Motor neuron (in vitro differentiated cells): ENCODE data around the gene RRAGB. TPM values are rescaled to one million over a fixed set of nuclear protein-coding genes. Genes with fewer than 3 reads are reported as not detected.
"Not testable (repeated sequence)": the region's sequence is repeated elsewhere in the genome, so short reads cannot be mapped to it uniquely, and the experiment has no call there.

Experiments used
- ATAC-seq, 8 experiments: fragments of 200-7000 bp; cut with Tn5 transposase; replicated peaks in 6 of 8; 2 replicates each; pipeline ENCODE4 v1.8.0; 2021; ENCODE audit warnings: mild to moderate bottlenecking in 8 of 8, moderate library complexity in 8 of 8
- H3K27ac ChIP-seq, 2 donors: fragments of 250-450 bp; sonication (Bioruptor Pico); 2 replicates each; pipeline ENCODE4 v1.9.0; 2021; ENCODE audit warnings: antibody characterized with exemption in 2 of 2, mild to moderate bottlenecking in 2 of 2, moderate library complexity in 1 of 2
- H3K4me1 ChIP-seq, 2 donors: fragments of 250-450 bp; sonication (Bioruptor Pico); replicated peaks in 1 of 2; 2 replicates each; pipeline ENCODE4 v1.6.1; 2021; ENCODE audit warnings: antibody characterized with exemption in 2 of 2, mild to moderate bottlenecking in 2 of 2, moderate library complexity in 1 of 2
- H3K4me3 ChIP-seq, 5 donors: fragments of 250-450 bp; sonication (Bioruptor Pico); 2 replicates each; pipeline ENCODE4 v1.9.0; 2021; ENCODE audit warnings: antibody characterized with exemption in 5 of 5, mild to moderate bottlenecking in 5 of 5, moderate library complexity in 4 of 5
- WGBS, 10 experiments: fragments of 450-650 bp; shearing (Covaris generic); methylation state at CpG; one replicate each; pipeline ENCODE4 v1.0.0; 2022; 5-methylcytosine and 5-hydroxymethylcytosine counted together
- in situ Hi-C, 9 experiments: fragments of 400-800 bp; cut with MboI; loops; one replicate each; pipeline ENCODE4 v1.15.0; 2021; ENCODE audit warnings: low sequenced_read_pairs in 9 of 9, low pct_unique_long_range_greater_than_20kb in 2 of 9; ENCODE audit not compliant: unreplicated experiment in 9 of 9
- total RNA-seq, 8 experiments: library from RNA; unstranded; fragments of 300-600 nt; gene quantifications; 2 replicates each; pipeline versions ENCODE4 v1.2.3 to v1.2.4, GENCODE V29; 2022

Gene RRAGB
- total RNA-seq, 8 experiments from 2014 or later = 19.0 to 41.9 (median 27.2) TPM

GRCh38 chrX:55716937-55717336 is 612 bp upstream of the RRAGB start:
- in situ Hi-C loops = no loop called here

DNA sequence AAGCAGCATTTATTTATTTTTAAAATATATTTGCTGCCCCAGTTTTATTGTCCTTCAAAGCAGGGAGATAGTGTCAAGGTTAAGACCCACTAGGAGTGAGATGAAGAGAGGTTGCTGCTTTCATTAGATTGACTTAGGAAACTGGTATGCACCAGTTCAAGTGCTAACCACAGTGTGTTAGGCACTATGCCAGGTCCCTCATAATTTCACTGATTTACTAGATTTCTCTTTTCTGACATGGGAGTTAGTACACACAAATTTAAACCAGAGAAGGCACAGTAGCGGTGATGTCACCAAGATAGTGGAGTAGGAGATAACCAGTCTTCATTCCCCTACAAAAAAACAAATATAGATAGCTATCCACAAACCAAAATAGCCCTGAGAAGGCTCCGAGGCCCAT is 14.3 kb downstream of the RRAGB start:
- no peaks in the 10 kb centered on the region for H3K4me1 ChIP-seq
- H3K4me3 ChIP-seq = no peak overlapping the region
- H3K27ac ChIP-seq = no peak overlapping the region
- in situ Hi-C loops = no loop called here
- no peak for ATAC-seq
- WGBS, 10 experiments = 40 to 100% (median 100%) methylated on average over 1 to 2 of the region's 2 CpGs; no CpG with 5 or more reads in 4 of the 10 experiments

More at GRCh38 chrX:55716937-55717336, 612 bp upstream of the RRAGB start:
- ATAC-seq = no peak
- H3K4me1 ChIP-seq = no peaks in the 10 kb centered on the region
- whole genome bisulfite sequencing, 10 experiments = 31 to 80% (median 44%) methylated on average over 1 to 3 of the region's 3 CpGs; no CpG with 5 or more reads in 7 of the 10 experiments
- no peak overlapping the region for H3K27ac ChIP-seq
- peak overlapping the region in 3 of 5 donors; percentile 55 to 67 (median 58) for H3K4me3 ChIP-seq

GRCh38 chrX:55738969-55739368 is 21.4 kb downstream of the RRAGB start:
- no peak for ATAC-seq
- no peak overlapping the region for H3K4me3 ChIP-seq
- H3K27ac ChIP-seq = no peak overlapping the region
- H3K4me1 ChIP-seq = no peaks in the 10 kb centered on the region
- in situ Hi-C loops = no loop called here
- 43 to 100% methylated on average over 1 to 4 of the region's 4 CpGs; no CpG with 5 or more reads in 8 of the 10 experiments for WGBS, 10 experiments

- in situ Hi-C loops = no loop called here
- no peak overlapping the region for H3K4me3 ChIP-seq
- 69% methylated on average over 2 of the region's 2 CpGs; no CpG with 5 or more reads in 9 of the 10 experiments for whole genome bisulfite sequencing, 10 experiments
- H3K27ac ChIP-seq = no peak overlapping the region
- no peak for ATAC-seq
- no peaks in the 10 kb centered on the region for H3K4me1 ChIP-seq
These were observed 25.1 kb downstream of the RRAGB start for GRCh38 chrX:55742649-55743048.

GRCh38 chrX:55748463-55748862 is 30.9 kb downstream of the RRAGB start:
- no CpG with 5 or more reads among the region's 24 CpGs for WGBS, 10 experiments
- ATAC-seq, in situ Hi-C loops, H3K4me1 ChIP-seq, H3K4me3 ChIP-seq, H3K27ac ChIP-seq: not testable (repeated sequence)

DNA sequence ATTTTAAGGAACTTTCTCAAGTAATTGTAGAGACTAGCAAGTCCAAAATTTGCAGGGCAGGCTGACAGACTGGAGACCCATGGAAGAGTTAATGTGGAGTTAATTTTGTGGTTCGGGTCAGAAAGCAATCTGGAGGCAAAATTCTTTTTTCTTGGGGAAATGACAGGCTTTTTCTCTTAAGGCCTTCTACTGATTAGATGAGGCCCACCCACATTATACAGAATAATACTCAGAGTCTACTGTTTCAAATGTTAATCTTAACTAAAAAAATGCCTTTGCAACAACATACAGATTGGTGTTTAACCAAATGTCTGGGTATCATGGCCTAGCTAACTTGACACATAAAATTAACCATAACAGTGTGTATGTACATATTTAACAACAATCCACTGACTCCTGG is 32.7 kb downstream of the RRAGB start:
- in situ Hi-C loops = no loop called here
- Histone ChIP-seq H3K27ac (no peak overlapping the region), H3K4me3 (no peak overlapping the region), H3K4me1 (no peaks in the 10 kb centered on the region)
- ATAC-seq = no peak
- 38 to 100% (median 100%) methylated on average over 1 of the region's 1 CpG; no CpG with 5 or more reads in 7 of the 10 experiments for WGBS, 10 experiments

DNA sequence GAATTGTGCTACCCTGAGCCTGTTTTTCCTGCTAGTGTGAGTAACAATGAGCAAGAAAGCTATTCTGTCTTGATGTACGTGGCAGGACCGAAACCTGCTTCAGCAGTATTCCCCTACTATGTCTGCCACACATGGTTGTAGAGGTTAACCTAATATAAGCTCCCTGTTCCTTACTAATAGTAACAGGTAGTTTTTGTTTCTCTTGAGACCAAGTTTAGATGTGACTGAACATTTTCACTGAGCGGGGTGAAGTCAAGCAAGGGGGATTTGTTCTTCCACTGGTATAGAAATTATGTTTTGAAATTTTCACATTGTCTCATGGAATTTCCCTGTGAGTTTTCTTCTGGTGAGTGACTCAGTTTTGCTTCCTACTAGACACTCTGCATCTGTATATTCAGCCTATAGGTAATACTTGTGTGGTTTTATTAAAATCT is 37.3 kb downstream of the RRAGB start:
- WGBS, 10 experiments = 11 to 100% (median 77%) methylated on average over 1 to 3 of the region's 3 CpGs; no CpG with 5 or more reads in 6 of the 10 experiments
- in situ Hi-C loops = no loop called here
- no peak for ATAC-seq
- H3K4me1 ChIP-seq = no peaks in the 10 kb centered on the region
- no peak overlapping the region for H3K27ac ChIP-seq
- H3K4me3 ChIP-seq = no peak overlapping the region

DNA sequence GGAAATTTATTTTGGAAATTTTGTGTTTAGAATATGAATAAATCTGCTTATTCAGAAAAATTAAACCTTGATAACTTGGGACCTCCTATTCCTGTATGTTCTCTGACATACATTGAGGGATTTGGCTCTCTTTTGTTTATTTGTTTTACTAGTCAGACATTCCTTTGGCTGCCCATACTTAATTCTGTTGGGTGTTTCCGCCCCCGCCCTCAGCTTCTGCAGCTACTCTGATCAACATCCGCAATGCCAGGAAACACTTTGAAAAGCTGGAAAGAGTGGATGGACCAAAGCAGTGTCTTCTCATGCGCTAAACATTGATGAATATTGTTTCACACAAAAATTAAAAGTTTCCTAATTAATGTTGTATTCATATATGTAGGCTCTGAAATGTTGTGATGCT is 40.5 kb downstream of the RRAGB start:
- peak in 1 of 8 experiments; percentile 70 for ATAC-seq
- no peak overlapping the region for H3K27ac ChIP-seq
- 53 to 100% (median 96%) methylated on average over 1 to 4 of the region's 4 CpGs; no CpG with 5 or more reads in 5 of the 10 experiments for WGBS, 10 experiments
- in situ Hi-C loops = no loop called here
- no peak overlapping the region for H3K4me3 ChIP-seq
- H3K4me1 ChIP-seq = no peaks in the 10 kb centered on the region

GRCh38 chrX:55759478-55759877 is 41.9 kb downstream of the RRAGB start:
- Histone ChIP-seq H3K27ac (no peak overlapping the region), H3K4me3 (no peak overlapping the region), H3K4me1 (no peaks in the 10 kb centered on the region)
- ATAC-seq = no peak
- 57 to 100% (median 63%) methylated on average over 1 of the region's 1 CpG; no CpG with 5 or more reads in 7 of the 10 experiments for WGBS, 10 experiments
- in situ Hi-C loops = no loop called here

DNA sequence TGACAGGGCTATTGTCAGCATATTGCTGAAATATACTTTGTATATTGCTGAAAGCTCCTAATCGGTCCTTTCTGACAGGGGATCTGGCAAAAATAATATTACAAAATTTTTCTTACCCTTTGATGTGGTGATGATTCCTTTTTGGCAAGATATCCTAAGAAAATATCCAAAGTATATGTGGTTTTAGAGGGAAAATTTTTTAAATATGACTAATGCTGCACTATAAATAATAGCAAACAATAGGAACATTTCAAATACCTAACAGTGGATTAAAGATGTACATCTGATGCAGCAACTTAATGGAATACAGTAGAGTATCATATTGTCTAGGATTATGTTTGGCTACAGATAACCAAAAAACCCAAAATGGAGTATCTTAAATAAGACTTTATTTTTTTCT is 49.6 kb downstream of the RRAGB start:
- no peaks in the 10 kb centered on the region for H3K4me1 ChIP-seq
- no peak overlapping the region for H3K4me3 ChIP-seq
- H3K27ac ChIP-seq = no peak overlapping the region
- in situ Hi-C loops = no loop called here
- WGBS, 10 experiments = 11 to 100% (median 48%) methylated on average over 1 of the region's 1 CpG; no CpG with 5 or more reads in 6 of the 10 experiments
- ATAC-seq = no peak

- H3K4me1 ChIP-seq, ATAC-seq, H3K27ac ChIP-seq, H3K4me3 ChIP-seq, in situ Hi-C loops: not testable (repeated sequence)
- WGBS, 10 experiments = 27 to 100% methylated on average over 2 of the region's 6 CpGs; no CpG with 5 or more reads in 8 of the 10 experiments
These were observed 56.9 kb downstream of the RRAGB start for GRCh38 chrX:55774419-55774818.

DNA sequence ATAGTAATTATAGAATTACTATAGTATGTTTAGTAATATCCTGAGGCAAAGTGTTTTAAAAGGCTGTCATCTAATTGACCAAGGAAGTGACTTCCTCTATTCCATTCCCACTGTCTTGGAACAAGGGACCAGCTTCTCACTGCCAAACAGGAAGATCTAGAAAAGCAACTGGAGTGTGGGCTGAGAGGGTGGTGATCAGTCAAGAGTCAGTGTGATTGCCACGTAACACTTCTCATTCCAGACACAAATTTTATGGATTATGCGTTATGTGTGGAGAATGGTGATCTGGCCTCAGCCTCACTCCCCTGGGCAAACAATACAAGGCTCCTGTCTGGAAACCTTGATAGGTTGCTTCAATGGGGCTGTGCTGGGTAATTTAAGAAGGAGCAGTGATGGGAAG is 60.0 kb downstream of the RRAGB start:
- in situ Hi-C loops = no loop called here
- H3K4me1 ChIP-seq = no peaks in the 10 kb centered on the region
- H3K4me3 ChIP-seq = no peak overlapping the region
- H3K27ac ChIP-seq = no peak overlapping the region
- 31 to 100% methylated on average over 1 to 2 of the region's 2 CpGs; no CpG with 5 or more reads in 8 of the 10 experiments for WGBS, 10 experiments
- ATAC-seq = no peak

- Histone ChIP-seq H3K27ac (no peak overlapping the region), H3K4me3 (no peak overlapping the region), H3K4me1 (no peaks in the 10 kb centered on the region)
- in situ Hi-C loops = no loop called here
- ATAC-seq = no peak
These were observed 60.8 kb downstream of the RRAGB start for GRCh38 chrX:55778322-55778721.

DNA sequence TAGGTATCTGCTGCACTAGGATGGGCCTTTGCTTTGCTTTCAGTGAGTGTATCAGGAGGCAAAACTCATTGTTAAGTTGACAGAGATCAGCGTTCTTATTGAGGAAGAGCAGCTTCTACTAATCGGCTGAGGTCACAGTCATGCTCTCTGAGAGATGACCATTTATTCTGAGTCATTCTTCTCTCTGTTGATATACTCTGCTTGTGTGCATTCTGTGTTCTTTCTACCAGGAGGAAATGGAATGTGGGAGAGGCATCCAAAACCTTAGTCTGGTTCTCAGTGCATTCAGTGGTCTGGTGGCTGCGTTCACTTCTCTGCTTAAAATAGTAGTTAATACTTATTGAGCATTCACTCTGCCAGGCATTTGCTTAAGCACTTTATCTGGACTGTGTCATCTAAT is 66.2 kb downstream of the RRAGB start:
- no peak overlapping the region for H3K27ac ChIP-seq
- 29 to 60% methylated on average over 1 to 2 of the region's 3 CpGs; no CpG with 5 or more reads in 8 of the 10 experiments for WGBS, 10 experiments
- no peak overlapping the region for H3K4me3 ChIP-seq
- in situ Hi-C loops = no loop called here
- no peaks in the 10 kb centered on the region for H3K4me1 ChIP-seq
- ATAC-seq = peak in 1 of 8 experiments; percentile 47
